NCI-H146 (cell line): Measurements from ENCODE around the gene POLR2L.

Experiments
- DNase-seq: peaks from one replicate; lab custom pipeline; 2025; lab: John Stamatoyannopoulos, UW

The POLR2L gene

GRCh38 chr11:868802-869201, 26.5 kb upstream of the POLR2L start:
- no peak for DNase-seq

GRCh38 chr11:868394-868793, 26.1 kb upstream of the POLR2L start:
- DNase-seq = no peak

- DNase-seq = no peak
These were observed 25.6 kb upstream of the POLR2L start for GRCh38 chr11:867856-868358.

GRCh38 chr11:866481-866880, 24.2 kb upstream of the POLR2L start:
- no peak for DNase-seq

GRCh38 chr11:865462-866430, 23.4 kb upstream of the POLR2L start:
- no peak for DNase-seq

- no peak for DNase-seq
These were observed 22.6 kb upstream of the POLR2L start for GRCh38 chr11:864898-865297.

- no peak for DNase-seq
These were observed 21.8 kb upstream of the POLR2L start for GRCh38 chr11:863910-864827.

GRCh38 chr11:863023-863909, 20.9 kb upstream of the POLR2L start:
- no peak for DNase-seq

GRCh38 chr11:862696-863022, 20.3 kb upstream of the POLR2L start:
- no peak for DNase-seq

- DNase-seq = no peak
These were observed 19.8 kb upstream of the POLR2L start for GRCh38 chr11:862081-862661.

GRCh38 chr11:861105-861479, 18.8 kb upstream of the POLR2L start:
- peak; percentile 70 for DNase-seq

GRCh38 chr11:860234-861104, 18.1 kb upstream of the POLR2L start:
- no peak for DNase-seq

GRCh38 chr11:859394-860131, 17.2 kb upstream of the POLR2L start:
- no peak for DNase-seq

GRCh38 chr11:858762-859339, 16.5 kb upstream of the POLR2L start:
- no peak for DNase-seq

GRCh38 chr11:858053-858761, 15.9 kb upstream of the POLR2L start:
- DNase-seq = no peak

GRCh38 chr11:856397-856796, 14.1 kb upstream of the POLR2L start:
- no peak for DNase-seq

GRCh38 chr11:855796-856195, 13.5 kb upstream of the POLR2L start:
- DNase-seq = no peak

GRCh38 chr11:855330-855674, 13.0 kb upstream of the POLR2L start:
- DNase-seq = no peak
